ENCODE data around the gene UBXN7. TPM values are rescaled to one million over a fixed set of nuclear protein-coding genes. Genes with fewer than 3 reads are reported as not detected.

Gene UBXN7
- total RNA-seq, 1 experiment from 2014 or later = 67.0 TPM

- H3K79me2 ChIP-seq (ENCODE audit: insufficient read depth, low read length) = no peaks in the 10 kb centered on the region; the same call in 1 of the 2 replicates
- no peaks in the 10 kb centered on the region for H3K27me3 ChIP-seq (ENCODE audit: insufficient read depth, low read length)
- no peaks in the 10 kb centered on the region for H4K20me1 ChIP-seq (ENCODE audit: insufficient read depth)
- DNase-seq (ENCODE audit: low read depth, low spot score) = no peak
- no TSS peak for BruUV-seq (replicated peaks)
- H3K36me3 ChIP-seq (ENCODE audit: control insufficient read depth in 1 of 2, insufficient read depth in 2 of 2, low read length in 2 of 2) = no peaks in the 10 kb centered on the region
- H3K4me2 ChIP-seq (ENCODE audit: low read length) = peak overlapping the region; percentile 74
- H3K9me3 ChIP-seq (ENCODE audit: control insufficient read depth in 1 of 2, insufficient read depth in 1 of 2, low read depth in 1 of 2, low read length in 2 of 2) = no peaks in the 10 kb centered on the region
- H3K4me3 ChIP-seq (replicated peaks in 1 of 2; ENCODE audit: low read depth in 1 of 2, low read length in 2 of 2) = peak overlapping the region in 1 of 2 experiments; percentile 21; a peak in 2 of 4 replicates
- H3K9ac ChIP-seq (ENCODE audit: low read length) = peak overlapping the region; percentile 68
- no peak for ATAC-seq
- ChIA-PET CTCF (no interaction called here), POLR2A (interaction anchor here (0.6 kb wide), 1 partner anchor 31 kb away, joined by 3 read pairs; no protein-coding TSS in a partner anchor), RAD21 (ENCODE audit: low non-redundant PET in 1 of 2, low total read pairs in 2 of 2, uncharacterized antibody in 2 of 2, unreplicated experiment in 2 of 2) (interaction anchor here in 1 of 2 experiments (0.7 kb wide), 1 partner anchor 189 kb away, joined by 3 read pairs; no protein-coding TSS in a partner anchor)
- TF ChIP-seq CBX3 (IDR thresholded peaks at IDR 0.05; ENCODE audit: low read depth) (peak; percentile 68; the same call in 1 of the 2 replicates), SP1 (IDR thresholded peaks at IDR 0.05; ENCODE audit: low read depth) (peak; percentile 48), CEBPB (IDR thresholded peaks at IDR 0.05; ENCODE audit: low read depth) (peak; percentile 38), POLR2AphosphoS5 (IDR thresholded peaks at IDR 0.05; ENCODE audit: low read depth, low read length) (0 out of 2 replicates have a peak, but pooled peaks have one; percentile 39), SIN3A (IDR thresholded peaks at IDR 0.05; ENCODE audit: low read depth) (no peak), FOSL1 (IDR thresholded peaks at IDR 0.05; ENCODE audit: low read depth) (peak; percentile 56; the same call in 1 of the 2 replicates), JUND (IDR thresholded peaks at IDR 0.05) (peak; percentile 44; the same call in 1 of the 2 replicates), MAX (IDR thresholded peaks at IDR 0.05) (no peak; the same call in none of the 2 replicates)
- peak overlapping the region; percentile 41 for H3K27ac ChIP-seq (ENCODE audit: low read depth, low read length)
- peaks cover 43 to 67% of the 10 kb centered on the region in 2 experiments for H3K4me1 ChIP-seq (ENCODE audit: control insufficient read depth in 1 of 2, insufficient read depth in 2 of 2, low read length in 2 of 2)
- peak overlapping the region; percentile 89 for H2AFZ ChIP-seq (ENCODE audit: low read depth, low read length, poor library complexity, severe bottlenecking)
- no peaks in the 10 kb centered on the region for H3K9me2 ChIP-seq (ENCODE audit: insufficient read depth)
- intact Hi-C loops (cut with micrococcal nuclease) = loop anchor here (5.0 kb wide), 1 partner anchor 163 kb away; the partner anchor contains the start of gene RNF168
Observed at GRCh38 chr3:196339493-196340254, 92.6 kb downstream of the UBXN7 start.

GRCh38 chr3:196339044-196339443 is 93.2 kb downstream of the UBXN7 start:
- no peaks in the 10 kb centered on the region for H3K9me3 ChIP-seq (ENCODE audit: control insufficient read depth in 1 of 2, insufficient read depth in 1 of 2, low read depth in 1 of 2, low read length in 2 of 2)
- H4K20me1 ChIP-seq (ENCODE audit: insufficient read depth) = no peaks in the 10 kb centered on the region
- POLR2A ChIA-PET = interaction anchor here (1.6 kb wide), 1 partner anchor 20 kb away, joined by 7 read pairs; no protein-coding TSS in a partner anchor
- BruUV-seq (replicated peaks) = no TSS peak
- RAD21 ChIA-PET (ENCODE audit: low non-redundant PET in 1 of 2, low total read pairs in 2 of 2, uncharacterized antibody in 2 of 2, unreplicated experiment in 2 of 2) = interaction anchor here in 1 of 2 experiments (0.7 to 1.0 kb wide), 2 partner anchors 21 to 190 kb away, joined by 3 read pairs; partner anchors contain the start of gene DYNLT2B
- H3K4me2 ChIP-seq (ENCODE audit: low read length) = peak overlapping the region; percentile 74
- ATAC-seq (no peak), DNase-seq (ENCODE audit: low read depth, low spot score) (no peak)
- no peaks in the 10 kb centered on the region; the same call in 1 of the 2 replicates for H3K79me2 ChIP-seq (ENCODE audit: insufficient read depth, low read length)
- H2AFZ ChIP-seq (ENCODE audit: low read depth, low read length, poor library complexity, severe bottlenecking) = no peak overlapping the region
- intact Hi-C loops (cut with micrococcal nuclease) = loop anchor here (5.0 kb wide), 1 partner anchor 163 kb away; the partner anchor contains the start of gene RNF168
- CTCF ChIA-PET = no interaction called here
- H3K27ac ChIP-seq (ENCODE audit: low read depth, low read length) = peak overlapping the region; percentile 72
- no peaks in the 10 kb centered on the region for H3K9me2 ChIP-seq (ENCODE audit: insufficient read depth)
- TF ChIP-seq CTCF (IDR thresholded peaks at IDR 0.05 in 2 of 3, conservative IDR thresholded peaks at IDR 0.05 in 1 of 3; ENCODE audit: borderline replicate concordance in 1 of 3, insufficient read depth in 1 of 3, low read depth in 2 of 3, low read length in 2 of 3) (no peak), RAD21 (IDR thresholded peaks at IDR 0.05; ENCODE audit: low read depth) (no peak), FOSL1 (IDR thresholded peaks at IDR 0.05; ENCODE audit: low read depth) (no peak), SP1 (IDR thresholded peaks at IDR 0.05; ENCODE audit: low read depth) (no peak), POLR2A (IDR thresholded peaks at IDR 0.05; ENCODE audit: borderline replicate concordance, extremely low read depth, insufficient read depth, insufficient read length) (no peak), ELF1 (IDR thresholded peaks at IDR 0.05; ENCODE audit: borderline replicate concordance, low read depth) (no peak), YY1 (IDR thresholded peaks at IDR 0.05; ENCODE audit: extremely low read depth, insufficient replicate concordance, low read depth, low read length) (no peak), JUND (IDR thresholded peaks at IDR 0.05) (no peak), ATF3 (IDR thresholded peaks at IDR 0.05) (no peak)
- peak overlapping the region; percentile 68 for H3K9ac ChIP-seq (ENCODE audit: low read length)
- H3K4me1 ChIP-seq (ENCODE audit: control insufficient read depth in 1 of 2, insufficient read depth in 2 of 2, low read length in 2 of 2) = peaks cover 43 to 67% of the 10 kb centered on the region in 2 experiments
- peak overlapping the region in 1 of 2 experiments; percentile 55; a peak in 1 of 4 replicates for H3K4me3 ChIP-seq (replicated peaks in 1 of 2; ENCODE audit: low read depth in 1 of 2, low read length in 2 of 2)
- H3K27me3 ChIP-seq (ENCODE audit: insufficient read depth, low read length) = no peaks in the 10 kb centered on the region
- H3K36me3 ChIP-seq (ENCODE audit: control insufficient read depth in 1 of 2, insufficient read depth in 2 of 2, low read length in 2 of 2) = no peaks in the 10 kb centered on the region
